Upper lobe of right lung (tissue), 1 donor: ENCODE measurements around the gene ACTG1. TPM values are rescaled to one million over a fixed set of nuclear protein-coding genes. Genes with fewer than 3 reads are reported as not detected.

Source experiments
- ATAC-seq: fragments of 200-7000 bp; cut with Tn5 transposase; one replicate; pipeline ENCODE4 v1.9.1; 2020; ENCODE audit warnings: mild to moderate bottlenecking, moderate library complexity
- DNase-seq: peaks from one replicate; pipeline ENCODE4 v3.0.0-alpha.2; 2020
- H3K27ac ChIP-seq: fragments of 200-600 bp; one replicate; pipeline ENCODE4 v1.8.0; 2022
- H3K27me3 ChIP-seq: fragments of 200-600 bp; one replicate; pipeline ENCODE4 v1.8.0; 2022; ENCODE audit warnings: mild to moderate bottlenecking
- H3K36me3 ChIP-seq: fragments of 200-600 bp; one replicate; pipeline ENCODE4 v1.8.0; 2022
- H3K4me1 ChIP-seq: fragments of 200-600 bp; one replicate; pipeline ENCODE4 v1.8.0; 2022
- H3K4me3 ChIP-seq: fragments of 200-600 bp; one replicate; pipeline ENCODE4 v1.8.0; 2022; ENCODE audit warnings: mild to moderate bottlenecking
- H3K9me3 ChIP-seq: fragments of 200-600 bp; one replicate; pipeline ENCODE4 v1.8.0; 2022
- intact Hi-C: fragments of 100-400 bp; cut with DNase I; formaldehyde crosslinking; loops from one replicate; pipeline ENCODE4 v1.11.0; 2022
- total RNA-seq: library from RNA; stranded (reverse); fragmentation: NEBNext Ultra II Directional; extraction: Animal tissue kit (Norgen Biotek cat#: 25700); gene quantifications from one replicate; pipeline ENCODE4 v1.2.1, GENCODE V29; 2021
- TF ChIP-seq, protein P1 (sequence below): fragments of 200-600 bp; IDR thresholded peaks from one replicate; pipeline ENCODE4 v1.8.0; 2022; ENCODE audit warnings: antibody characterized with exemption
- donor health status: DM: no; HTN: yes; CAD: no; lungs with severe emphysema.

Gene ACTG1
- total RNA-seq, 1 donor from 2014 or later, result 2,193 TPM

- TF ChIP-seq, protein P1, sequence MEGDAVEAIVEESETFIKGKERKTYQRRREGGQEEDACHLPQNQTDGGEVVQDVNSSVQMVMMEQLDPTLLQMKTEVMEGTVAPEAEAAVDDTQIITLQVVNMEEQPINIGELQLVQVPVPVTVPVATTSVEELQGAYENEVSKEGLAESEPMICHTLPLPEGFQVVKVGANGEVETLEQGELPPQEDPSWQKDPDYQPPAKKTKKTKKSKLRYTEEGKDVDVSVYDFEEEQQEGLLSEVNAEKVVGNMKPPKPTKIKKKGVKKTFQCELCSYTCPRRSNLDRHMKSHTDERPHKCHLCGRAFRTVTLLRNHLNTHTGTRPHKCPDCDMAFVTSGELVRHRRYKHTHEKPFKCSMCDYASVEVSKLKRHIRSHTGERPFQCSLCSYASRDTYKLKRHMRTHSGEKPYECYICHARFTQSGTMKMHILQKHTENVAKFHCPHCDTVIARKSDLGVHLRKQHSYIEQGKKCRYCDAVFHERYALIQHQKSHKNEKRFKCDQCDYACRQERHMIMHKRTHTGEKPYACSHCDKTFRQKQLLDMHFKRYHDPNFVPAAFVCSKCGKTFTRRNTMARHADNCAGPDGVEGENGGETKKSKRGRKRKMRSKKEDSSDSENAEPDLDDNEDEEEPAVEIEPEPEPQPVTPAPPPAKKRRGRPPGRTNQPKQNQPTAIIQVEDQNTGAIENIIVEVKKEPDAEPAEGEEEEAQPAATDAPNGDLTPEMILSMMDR, result no peak
- DNase-seq (no peak), ATAC-seq (no peak)
- Histone ChIP-seq H3K36me3 (peaks cover 69% of the 10 kb centered on the region), H3K4me3 (no peak overlapping the region), H3K4me1 (peaks cover 9% of the 10 kb centered on the region), H3K9me3 (no peaks in the 10 kb centered on the region), H3K27ac (no peak overlapping the region), H3K27me3 (no peaks in the 10 kb centered on the region)
- intact Hi-C loops, result no loop called here
Observed at GRCh38 chr17:81547614-81547982, 35.0 kb upstream of the ACTG1 start.

GRCh38 chr17:81546906-81547613 lies 34.5 kb upstream of the ACTG1 start:
- H3K27ac ChIP-seq, result no peak overlapping the region
- H3K4me3 ChIP-seq, result no peak overlapping the region
- no peaks in the 10 kb centered on the region for H3K9me3 ChIP-seq
- intact Hi-C loops, result no loop called here
- peaks cover 73% of the 10 kb centered on the region for H3K36me3 ChIP-seq
- ATAC-seq (no peak), DNase-seq (no peak)
- TF ChIP-seq, protein P1, result no peak
- H3K4me1 ChIP-seq, result peaks cover 9% of the 10 kb centered on the region
- H3K27me3 ChIP-seq, result no peaks in the 10 kb centered on the region

DNA sequence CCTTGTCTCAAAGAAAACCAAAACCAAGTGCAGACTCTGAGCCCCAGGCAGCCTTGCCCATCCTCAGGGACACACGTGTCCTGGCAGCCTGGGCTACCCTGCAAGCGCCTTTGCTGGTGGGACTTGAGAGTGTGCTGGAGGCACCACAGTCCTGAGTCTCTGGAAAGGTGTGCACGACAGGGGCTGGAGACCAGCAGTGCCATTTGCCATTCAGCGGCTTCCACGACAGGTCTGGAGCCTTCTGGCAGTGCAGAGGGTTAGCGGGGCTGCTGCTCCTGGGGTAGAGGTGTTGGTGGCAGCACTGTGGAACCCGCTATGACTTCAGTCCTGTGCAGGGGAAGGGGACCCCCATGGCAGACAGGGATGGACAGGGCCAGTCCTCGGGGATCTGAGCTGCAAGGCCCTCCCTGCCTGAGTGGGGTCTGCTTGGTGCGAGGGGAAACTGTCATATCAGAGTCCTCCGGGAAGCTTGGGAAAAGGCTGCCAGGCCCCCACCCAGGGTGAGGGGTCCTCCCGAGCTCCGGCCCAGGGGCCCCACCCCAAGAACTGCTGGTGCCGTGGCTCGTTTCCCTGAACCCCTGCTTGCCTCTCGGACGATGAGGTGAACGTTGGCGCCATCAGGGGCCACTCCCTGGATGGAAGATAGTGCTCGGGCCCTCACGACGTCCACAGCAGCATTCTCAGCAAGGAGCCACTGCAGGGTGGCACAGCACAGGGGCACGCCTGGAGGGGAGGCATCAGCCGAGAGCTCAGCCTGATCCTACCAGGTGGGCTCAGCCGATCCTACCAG lies 32.8 kb upstream of the ACTG1 start:
- no peaks in the 10 kb centered on the region for H3K27me3 ChIP-seq
- no peak overlapping the region for H3K27ac ChIP-seq
- H3K9me3 ChIP-seq, result no peaks in the 10 kb centered on the region
- intact Hi-C loops, result no loop called here
- no peaks in the 10 kb centered on the region for H3K4me1 ChIP-seq
- ATAC-seq (no peak), DNase-seq (no peak)
- H3K36me3 ChIP-seq, result peaks cover 81% of the 10 kb centered on the region
- TF ChIP-seq, protein P1, result no peak
- H3K4me3 ChIP-seq, result no peak overlapping the region

DNA sequence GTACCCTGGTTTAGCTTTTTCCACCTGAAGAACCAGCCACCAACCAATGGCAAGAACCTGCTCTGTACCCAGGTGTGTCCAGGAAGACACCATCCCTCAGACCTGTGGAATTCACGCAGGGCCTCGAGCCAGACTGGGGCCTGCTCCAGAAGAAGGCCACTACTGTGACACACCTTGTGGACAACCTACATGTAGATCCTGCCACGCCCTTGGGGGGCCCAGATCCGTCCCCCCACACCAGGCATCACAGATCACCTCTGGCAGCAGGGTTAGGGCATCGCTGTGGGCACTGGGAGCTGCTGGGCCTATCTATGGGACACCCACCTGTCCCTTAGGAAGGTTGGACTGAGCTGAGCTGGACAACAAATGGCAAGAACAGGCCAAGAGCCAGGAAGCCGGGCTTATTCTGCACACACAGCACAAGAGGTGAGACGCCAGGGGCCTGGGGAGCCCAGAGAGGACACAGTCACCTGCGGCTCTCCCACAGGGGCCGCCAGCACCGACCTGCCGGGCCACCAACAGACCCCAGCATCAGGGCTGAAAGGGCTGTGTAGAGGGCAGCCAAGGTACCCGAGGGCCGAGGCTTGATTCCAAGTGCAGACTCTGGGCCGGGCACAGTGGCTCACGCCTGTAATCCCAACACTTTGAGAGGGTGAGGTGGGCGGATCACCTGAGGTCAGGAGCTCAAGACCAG lies 31.8 kb upstream of the ACTG1 start:
- TF ChIP-seq, protein P1, result no peak
- Histone ChIP-seq H3K9me3 (no peaks in the 10 kb centered on the region), H3K4me1 (no peaks in the 10 kb centered on the region), H3K36me3 (peaks cover 81% of the 10 kb centered on the region), H3K27ac (no peak overlapping the region), H3K4me3 (no peak overlapping the region), H3K27me3 (no peaks in the 10 kb centered on the region)
- no peak for ATAC-seq
- intact Hi-C loops, result no loop called here
- DNase-seq, result no peak

DNA sequence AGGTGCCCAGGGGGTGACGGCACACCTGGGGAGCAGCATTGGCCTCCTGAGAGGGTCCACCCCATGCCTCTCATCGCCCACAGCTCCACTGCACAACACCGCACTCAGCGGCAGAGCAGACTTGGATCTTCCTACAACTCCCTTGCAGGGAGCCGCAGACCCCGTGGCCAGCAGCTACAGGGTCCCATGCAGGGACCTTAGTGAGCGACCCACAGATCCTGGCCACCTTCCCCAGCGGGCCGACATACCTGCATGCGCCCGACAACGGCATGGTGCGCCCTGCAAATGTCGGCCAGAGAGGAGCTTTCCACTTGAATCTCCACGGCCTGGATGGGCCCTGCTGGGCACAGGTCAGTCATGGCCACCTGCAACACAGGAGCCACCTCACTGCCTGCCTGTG lies 31.2 kb upstream of the ACTG1 start:
- no peaks in the 10 kb centered on the region for H3K27me3 ChIP-seq
- H3K36me3 ChIP-seq, result peaks cover 76% of the 10 kb centered on the region
- H3K4me3 ChIP-seq, result no peak overlapping the region
- H3K27ac ChIP-seq, result no peak overlapping the region
- H3K4me1 ChIP-seq, result no peaks in the 10 kb centered on the region
- intact Hi-C loops, result no loop called here
- TF ChIP-seq, protein P1, result no peak
- no peak for ATAC-seq
- no peaks in the 10 kb centered on the region for H3K9me3 ChIP-seq
- no peak for DNase-seq
